Liver (tissue), 9 donors: ENCODE data around the gene ACVR1. TPM values are rescaled to one million over a fixed set of nuclear protein-coding genes. Genes with fewer than 3 reads are reported as not detected.

ENCODE experiments used
- DNase-seq: peaks from one replicate; pipeline ENCODE4 v3.0.0-alpha.2; 2017; ENCODE audit warnings: low spot score
- H3K27ac ChIP-seq, 2 donors: one replicate each; pipeline ENCODE4 v1.7.0; 2013; ENCODE audit warnings: inconsistent platforms in 2 of 2, low read length in 2 of 2, control low read depth in 1 of 2, low read depth in 1 of 2, mild to moderate bottlenecking in 1 of 2
- H3K27me3 ChIP-seq, 4 donors: one replicate each; pipeline versions ENCODE4 v1.6.1 to v1.7.0; 2013; ENCODE audit warnings: low read length in 3 of 4, inconsistent platforms in 1 of 4, mild to moderate bottlenecking in 1 of 4, moderate library complexity in 1 of 4; ENCODE audit not compliant: control insufficient read depth in 4 of 4, insufficient read depth in 4 of 4
- H3K36me3 ChIP-seq, 4 donors: one replicate each; pipeline versions ENCODE4 v1.6.1 to v1.7.0; 2013; ENCODE audit warnings: low read length in 3 of 4, mild to moderate bottlenecking in 3 of 4, low read depth in 1 of 4, moderate library complexity in 1 of 4; ENCODE audit not compliant: control insufficient read depth in 4 of 4, insufficient read depth in 3 of 4
- H3K4me1 ChIP-seq, 4 donors: one replicate each; pipeline versions ENCODE4 v1.6.1 to v1.7.0; 2013; ENCODE audit warnings: low read length in 3 of 4, mild to moderate bottlenecking in 3 of 4, moderate library complexity in 1 of 4; ENCODE audit not compliant: control insufficient read depth in 4 of 4, insufficient read depth in 4 of 4
- H3K4me3 ChIP-seq, 3 donors: one replicate each; pipeline versions ENCODE4 v1.6.1 to v1.7.0; 2013; ENCODE audit warnings: low read length in 3 of 3, control low read depth in 1 of 3, low read depth in 1 of 3, mild to moderate bottlenecking in 1 of 3
- H3K9ac ChIP-seq, 2 donors: one replicate each; pipeline ENCODE4 v1.7.0; 2013; ENCODE audit warnings: low read length in 2 of 2, mild to moderate bottlenecking in 2 of 2, moderate library complexity in 2 of 2, control low read depth in 1 of 2, low read depth in 1 of 2
- H3K9me3 ChIP-seq, 4 donors: one replicate each; pipeline versions ENCODE4 v1.6.1 to v1.7.0; 2013; ENCODE audit warnings: low read length in 3 of 4; ENCODE audit not compliant: control insufficient read depth in 4 of 4
- ATF3 ChIP-seq: IDR thresholded peaks from 2 replicates; pipeline ENCODE4 v1.6.1; 2016; ENCODE audit warnings: antibody characterized with exemption
- EGR1 ChIP-seq, 2 donors: IDR thresholded peaks; 2 replicates each; pipeline ENCODE4 v1.6.1; 2016 to 2018; ENCODE audit warnings: antibody characterized with exemption in 2 of 2, low read depth in 2 of 2
- FOXA1 ChIP-seq: IDR thresholded peaks from 2 replicates; pipeline ENCODE4 v1.6.1; 2016; ENCODE audit warnings: antibody characterized with exemption
- FOXA2 ChIP-seq: IDR thresholded peaks from 2 replicates; pipeline ENCODE4 v1.6.1; 2016; ENCODE audit warnings: antibody characterized with exemption
- GABPA ChIP-seq, 2 donors: IDR thresholded peaks in 1 of 2; conservative IDR thresholded peaks in 1 of 2; 2 replicates each; pipeline ENCODE4 v1.6.1; 2016; ENCODE audit warnings: antibody characterized with exemption in 2 of 2, mild to moderate bottlenecking in 1 of 2, moderate library complexity in 1 of 2
- HNF4A ChIP-seq, 2 donors: conservative IDR thresholded peaks; 2 replicates each; pipeline ENCODE4 v1.6.1; 2016; ENCODE audit warnings: antibody characterized with exemption in 2 of 2, mild to moderate bottlenecking in 2 of 2
- HNF4G ChIP-seq: IDR thresholded peaks from 2 replicates; pipeline ENCODE4 v1.6.1; 2016; ENCODE audit warnings: antibody characterized with exemption
- JUND ChIP-seq, 2 donors: IDR thresholded peaks; 2 replicates each; pipeline ENCODE4 v1.6.1; 2016; ENCODE audit warnings: antibody characterized with exemption in 2 of 2
- MAX ChIP-seq: IDR thresholded peaks from 2 replicates; pipeline ENCODE4 v1.6.1; 2016; ENCODE audit warnings: antibody characterized with exemption
- NR2F2 ChIP-seq: IDR thresholded peaks from 2 replicates; pipeline ENCODE4 v1.6.1; 2016; ENCODE audit warnings: antibody characterized with exemption
- RAD21 ChIP-seq, 2 donors: IDR thresholded peaks; 2 replicates each; pipeline ENCODE4 v1.6.1; 2016; ENCODE audit warnings: antibody characterized with exemption in 2 of 2, mild to moderate bottlenecking in 2 of 2
- REST ChIP-seq: IDR thresholded peaks from 2 replicates; pipeline ENCODE4 v1.6.1; 2016; ENCODE audit warnings: antibody characterized with exemption, mild to moderate bottlenecking
- RXRA ChIP-seq, 2 donors: IDR thresholded peaks; 2 replicates each; pipeline ENCODE4 v1.6.1; 2017 to 2018; ENCODE audit warnings: antibody characterized with exemption in 2 of 2, mild to moderate bottlenecking in 1 of 2
- SP1 ChIP-seq: IDR thresholded peaks from 2 replicates; pipeline ENCODE4 v1.6.1; 2018; ENCODE audit warnings: antibody characterized with exemption, mild to moderate bottlenecking
- TAF1 ChIP-seq: conservative IDR thresholded peaks from 2 replicates; pipeline ENCODE4 v1.6.1; 2016; ENCODE audit warnings: antibody characterized with exemption, mild to moderate bottlenecking
- YY1 ChIP-seq: IDR thresholded peaks from 2 replicates; pipeline ENCODE4 v1.6.1; 2016; ENCODE audit warnings: antibody characterized with exemption, mild to moderate bottlenecking
- ZBTB33 ChIP-seq: IDR thresholded peaks from 2 replicates; pipeline ENCODE4 v1.6.1; 2016; ENCODE audit warnings: antibody characterized with exemption
- WGBS: extraction: QIAGEN DNeasy Blood & Tissue Kit; methylation state at CpG from one replicate; pipeline ENCODE4 v1.1.7; 2013; 5-methylcytosine and 5-hydroxymethylcytosine counted together
- polyA plus RNA-seq, 2 donors: library from polyadenylated mRNA; stranded (reverse) in 1 of 2; unstranded in 1 of 2; fragments of 200-250 nt in 1 of 2; fragments of >200 nt in 1 of 2; fragmentation: Nextera tagmentation in 1 of 2; extraction: Ambion mirVana in 1 of 2; gene quantifications; one replicate each; pipeline versions ENCODE4 v1.2.1 to v1.2.3, GENCODE V29; 2013 to 2015
- total RNA-seq, 2 donors: library from RNA; depleted of rRNA; stranded (reverse); fragments of >200 nt; gene quantifications; one replicate each; pipeline ENCODE4 v1.2.3, GENCODE V29; 2014
- TF ChIP-seq, protein P1 (sequence below): fragments of 150-350 bp; IDR thresholded peaks from 2 replicates; pipeline ENCODE4 v1.5.1; 2017; ENCODE audit warnings: improper control_type of control experiment, low read depth, low read length; ENCODE audit not compliant: missing input control
- donor health status: healthy.
- donor health status: healthy.
- donor health status: healthy.
- donor health status: healthy.
- donor health status: healthy.

ACVR1 gene
- total and polyA plus RNA-seq, 4 donors: 6.2 to 20.4 (median 8.5) TPM

GRCh38 chr2:157842106-157842879, 33.8 kb downstream of the ACVR1 start:
- Histone ChIP-seq H3K27me3 (no peaks in the 10 kb centered on the region), H3K4me3 (no peak overlapping the region), H3K9me3 (no peaks in the 10 kb centered on the region), H3K27ac (peak overlapping the region; percentile 23 to 61), H3K9ac (no peak overlapping the region), H3K4me1 (peaks cover 18 to 72% (median 60%) of the 10 kb centered on the region in 4 donors), H3K36me3 (peaks cover 0 to 3% (median 0%) of the 10 kb centered on the region in 4 donors)
- TF ChIP-seq REST: peak; percentile 18
- peak; percentile 38 for TF ChIP-seq ZBTB33
- peak; percentile 84 to 86 for TF ChIP-seq RXRA (IDR thresholded peaks at IDR 0.05)
- TF ChIP-seq TAF1: no peak
- peak; percentile 32 for TF ChIP-seq ATF3
- TF ChIP-seq GABPA (IDR thresholded peaks at IDR 0.05 in 1 of 2, conservative IDR thresholded peaks at IDR 0.05 in 1 of 2): no peak
- TF ChIP-seq RAD21 (IDR thresholded peaks at IDR 0.05): peak; percentile 25 to 38
- TF ChIP-seq EGR1 (IDR thresholded peaks at IDR 0.05; ENCODE audit: low read depth in 2 of 2): no peak
- peak; percentile 72 for TF ChIP-seq MAX
- peak; percentile 19 for TF ChIP-seq HNF4G
- peak; percentile 65 for TF ChIP-seq SP1
- TF ChIP-seq, protein P1, sequence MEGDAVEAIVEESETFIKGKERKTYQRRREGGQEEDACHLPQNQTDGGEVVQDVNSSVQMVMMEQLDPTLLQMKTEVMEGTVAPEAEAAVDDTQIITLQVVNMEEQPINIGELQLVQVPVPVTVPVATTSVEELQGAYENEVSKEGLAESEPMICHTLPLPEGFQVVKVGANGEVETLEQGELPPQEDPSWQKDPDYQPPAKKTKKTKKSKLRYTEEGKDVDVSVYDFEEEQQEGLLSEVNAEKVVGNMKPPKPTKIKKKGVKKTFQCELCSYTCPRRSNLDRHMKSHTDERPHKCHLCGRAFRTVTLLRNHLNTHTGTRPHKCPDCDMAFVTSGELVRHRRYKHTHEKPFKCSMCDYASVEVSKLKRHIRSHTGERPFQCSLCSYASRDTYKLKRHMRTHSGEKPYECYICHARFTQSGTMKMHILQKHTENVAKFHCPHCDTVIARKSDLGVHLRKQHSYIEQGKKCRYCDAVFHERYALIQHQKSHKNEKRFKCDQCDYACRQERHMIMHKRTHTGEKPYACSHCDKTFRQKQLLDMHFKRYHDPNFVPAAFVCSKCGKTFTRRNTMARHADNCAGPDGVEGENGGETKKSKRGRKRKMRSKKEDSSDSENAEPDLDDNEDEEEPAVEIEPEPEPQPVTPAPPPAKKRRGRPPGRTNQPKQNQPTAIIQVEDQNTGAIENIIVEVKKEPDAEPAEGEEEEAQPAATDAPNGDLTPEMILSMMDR: no peak
- TF ChIP-seq FOXA1: no peak
- TF ChIP-seq YY1: peak; percentile 29
- TF ChIP-seq FOXA2: no peak
- peak; percentile 37 for TF ChIP-seq NR2F2
- peak in 1 of 2 donors; percentile 4 for TF ChIP-seq JUND (IDR thresholded peaks at IDR 0.05)
- TF ChIP-seq HNF4A (conservative IDR thresholded peaks at IDR 0.05): peak; percentile 83 to 86
- DNase-seq: no peak
- WGBS: 35% methylated on average over 3 of the region's 3 CpGs
